Measurements from ENCODE around the gene IRAK2. TPM values are rescaled to one million over a fixed set of nuclear protein-coding genes. Genes with fewer than 3 reads are reported as not detected.
"Not testable (repeated sequence)": the region's sequence is repeated elsewhere in the genome, so short reads cannot be mapped to it uniquely, and the experiment has no call there.

Gene IRAK2
- total RNA-seq, 1 experiment from 2014 or later = 0.34 TPM

DNA sequence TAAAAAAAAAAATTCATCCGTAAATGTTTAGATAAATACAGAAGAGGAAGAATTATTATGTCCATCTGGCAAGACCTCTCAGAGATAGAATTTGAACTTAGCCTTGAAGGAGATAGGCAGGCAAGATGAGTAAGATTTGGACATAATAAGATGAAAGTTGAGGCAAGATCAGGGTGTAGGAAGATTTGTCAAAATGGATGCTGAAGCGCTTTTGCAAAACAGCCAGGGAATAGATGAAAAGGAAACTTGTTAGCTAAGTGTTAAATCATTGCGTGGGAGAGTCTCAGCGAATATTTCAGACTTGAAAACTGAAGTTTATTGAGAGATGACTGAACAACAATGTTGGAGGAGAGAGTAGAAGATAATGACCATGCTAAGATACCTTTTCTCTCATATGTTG, 42.0 kb upstream of the IRAK2 start:
- H3K4me1 ChIP-seq (ENCODE audit: insufficient read depth, low read length, poor library complexity, severe bottlenecking) = no peaks in the 10 kb centered on the region
- no TSS peak for BruUV-seq (replicated peaks)
- CTCF ChIA-PET = interaction anchor here (0.7 kb wide), 1 partner anchor 379 kb away, joined by 3 read pairs; no protein-coding TSS in a partner anchor
- TF ChIP-seq EZH2 (IDR thresholded peaks at IDR 0.05; ENCODE audit: borderline replicate concordance, low read depth, low read length, poor library complexity, severe bottlenecking) = no peak
- TF ChIP-seq, protein P1, sequence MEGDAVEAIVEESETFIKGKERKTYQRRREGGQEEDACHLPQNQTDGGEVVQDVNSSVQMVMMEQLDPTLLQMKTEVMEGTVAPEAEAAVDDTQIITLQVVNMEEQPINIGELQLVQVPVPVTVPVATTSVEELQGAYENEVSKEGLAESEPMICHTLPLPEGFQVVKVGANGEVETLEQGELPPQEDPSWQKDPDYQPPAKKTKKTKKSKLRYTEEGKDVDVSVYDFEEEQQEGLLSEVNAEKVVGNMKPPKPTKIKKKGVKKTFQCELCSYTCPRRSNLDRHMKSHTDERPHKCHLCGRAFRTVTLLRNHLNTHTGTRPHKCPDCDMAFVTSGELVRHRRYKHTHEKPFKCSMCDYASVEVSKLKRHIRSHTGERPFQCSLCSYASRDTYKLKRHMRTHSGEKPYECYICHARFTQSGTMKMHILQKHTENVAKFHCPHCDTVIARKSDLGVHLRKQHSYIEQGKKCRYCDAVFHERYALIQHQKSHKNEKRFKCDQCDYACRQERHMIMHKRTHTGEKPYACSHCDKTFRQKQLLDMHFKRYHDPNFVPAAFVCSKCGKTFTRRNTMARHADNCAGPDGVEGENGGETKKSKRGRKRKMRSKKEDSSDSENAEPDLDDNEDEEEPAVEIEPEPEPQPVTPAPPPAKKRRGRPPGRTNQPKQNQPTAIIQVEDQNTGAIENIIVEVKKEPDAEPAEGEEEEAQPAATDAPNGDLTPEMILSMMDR (conservative IDR thresholded peaks at IDR 0.05; ENCODE audit: low read depth, low read length) = no peak
- peaks cover 23% of the 10 kb centered on the region for H3K36me3 ChIP-seq (ENCODE audit: insufficient read depth, low read length, poor library complexity, severe bottlenecking)
- no peaks in the 10 kb centered on the region for H3K27me3 ChIP-seq (replicated peaks; ENCODE audit: insufficient read depth, low read depth, low read length, poor library complexity)
- POLR2A ChIA-PET (ENCODE audit: low non-redundant PET) = interaction anchor here (0.7 kb wide), 1 partner anchor 549 kb away, joined by 7 read pairs; no protein-coding TSS in a partner anchor
- H3K27ac ChIP-seq (ENCODE audit: low read depth, low read length, poor library complexity, severe bottlenecking) = no peak overlapping the region
- H3K4me3 ChIP-seq (ENCODE audit: low read depth, low read length, poor library complexity, severe bottlenecking) = no peak overlapping the region
- intact Hi-C loops (cut with micrococcal nuclease; ENCODE audit: unreplicated experiment) = no loop called here
- no peak for DNase-seq (ENCODE audit: low spot score)
- no peaks in the 10 kb centered on the region for H3K9me3 ChIP-seq (ENCODE audit: low read depth, low read length, poor library complexity, severe bottlenecking)

DNA sequence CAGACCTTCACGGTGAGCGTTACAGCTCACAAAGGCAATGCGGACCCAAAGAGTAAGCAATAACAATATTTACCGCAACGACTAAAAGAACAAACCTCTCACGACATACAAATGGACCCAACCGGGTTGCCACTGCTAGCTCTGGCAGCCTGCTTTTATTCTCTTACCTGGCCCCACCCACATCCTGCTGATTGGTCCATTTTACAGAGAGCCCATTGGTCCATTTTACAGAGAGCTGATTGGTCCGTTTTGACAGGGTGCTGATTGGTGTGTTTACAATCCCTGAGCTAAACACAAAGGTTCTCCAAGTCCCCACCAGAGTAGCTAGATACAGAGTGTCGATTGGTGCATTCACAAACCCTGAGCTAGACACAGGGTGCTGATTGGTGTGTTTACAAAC, 28.8 kb upstream of the IRAK2 start:
- CTCF ChIA-PET = interaction anchor here (0.6 kb wide), 1 partner anchor 28 kb away, joined by 3 read pairs; no protein-coding TSS in a partner anchor
- intact Hi-C loops (cut with micrococcal nuclease; ENCODE audit: unreplicated experiment) = not testable (repeated sequence)

DNA sequence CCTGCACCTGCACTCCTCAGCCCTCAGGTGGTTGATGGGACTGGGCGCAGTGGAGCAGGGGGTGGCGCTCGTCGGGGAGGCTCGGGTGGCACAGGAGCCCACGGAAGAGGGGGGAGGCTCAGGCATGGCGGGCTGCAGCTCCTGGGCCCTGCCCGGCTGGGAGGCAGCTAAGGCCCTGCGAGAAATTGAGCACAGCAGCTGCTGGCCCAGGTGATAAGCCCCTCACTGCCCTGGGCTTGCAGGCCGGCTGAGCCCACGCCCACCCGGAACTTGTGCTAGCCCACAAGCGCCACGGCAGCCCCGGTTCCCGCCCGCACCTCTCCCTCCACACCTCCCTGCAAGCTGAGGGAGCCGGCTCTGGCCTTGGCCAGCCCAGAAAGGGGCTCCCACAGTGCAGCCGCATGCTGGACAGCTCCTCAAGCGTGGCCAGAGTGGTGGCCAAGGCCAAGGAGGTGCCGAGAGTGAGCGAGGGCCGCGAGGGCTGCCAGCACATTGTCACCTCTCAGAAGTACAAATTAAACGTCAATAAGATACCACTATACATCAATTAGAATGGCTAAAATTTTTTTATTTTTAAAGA, 28.2 kb upstream of the IRAK2 start:
- H3K27ac ChIP-seq (ENCODE audit: low read depth, low read length, poor library complexity, severe bottlenecking) = no peak overlapping the region
- CTCF ChIA-PET = interaction anchor here (0.6 kb wide), 1 partner anchor 27 kb away, joined by 3 read pairs; no protein-coding TSS in a partner anchor
- no peak for DNase-seq (ENCODE audit: low spot score)
- no peak overlapping the region for H3K4me3 ChIP-seq (ENCODE audit: low read depth, low read length, poor library complexity, severe bottlenecking)
- BruUV-seq (replicated peaks) = no TSS peak
- no peaks in the 10 kb centered on the region for H3K36me3 ChIP-seq (ENCODE audit: insufficient read depth, low read length, poor library complexity, severe bottlenecking)
- no peaks in the 10 kb centered on the region for H3K4me1 ChIP-seq (ENCODE audit: insufficient read depth, low read length, poor library complexity, severe bottlenecking)
- no peaks in the 10 kb centered on the region for H3K9me3 ChIP-seq (ENCODE audit: low read depth, low read length, poor library complexity, severe bottlenecking)
- POLR2A ChIA-PET (ENCODE audit: low non-redundant PET) = no interaction called here
- H3K27me3 ChIP-seq (replicated peaks; ENCODE audit: insufficient read depth, low read depth, low read length, poor library complexity) = no peaks in the 10 kb centered on the region
- TF ChIP-seq, protein P1 (conservative IDR thresholded peaks at IDR 0.05; ENCODE audit: low read depth, low read length) = no peak
- intact Hi-C loops (cut with micrococcal nuclease; ENCODE audit: unreplicated experiment) = no loop called here

More for the DNA sequence above, 28.8 kb upstream of the IRAK2 start:
- H3K36me3 ChIP-seq (ENCODE audit: insufficient read depth, low read length, poor library complexity, severe bottlenecking); H3K4me3 ChIP-seq (ENCODE audit: low read depth, low read length, poor library complexity, severe bottlenecking); H3K27me3 ChIP-seq (replicated peaks; ENCODE audit: insufficient read depth, low read depth, low read length, poor library complexity); H3K4me1 ChIP-seq (ENCODE audit: insufficient read depth, low read length, poor library complexity, severe bottlenecking); H3K9me3 ChIP-seq (ENCODE audit: low read depth, low read length, poor library complexity, severe bottlenecking); DNase-seq (ENCODE audit: low spot score); POLR2A ChIA-PET (ENCODE audit: low non-redundant PET); BruUV-seq (replicated peaks); H3K27ac ChIP-seq (ENCODE audit: low read depth, low read length, poor library complexity, severe bottlenecking): not testable (repeated sequence)

DNA sequence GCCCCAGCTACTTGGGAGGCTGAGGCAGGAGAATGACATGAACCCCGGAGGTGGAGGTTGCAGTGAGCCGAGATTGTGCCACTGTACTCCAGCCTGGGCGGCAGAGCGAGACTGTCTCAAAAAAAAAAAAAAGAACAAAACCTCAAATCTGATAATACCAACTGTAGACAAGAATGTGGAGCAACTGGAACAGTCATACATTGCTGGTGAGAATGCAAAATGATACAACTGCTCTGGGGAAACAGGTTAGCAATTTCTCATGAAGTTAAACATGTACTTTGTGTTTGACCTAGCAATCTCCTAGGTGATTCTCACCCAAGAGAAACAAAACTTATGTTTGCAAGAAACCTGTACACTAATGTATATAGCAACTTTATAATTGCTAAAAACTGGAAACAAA, 27.5 kb upstream of the IRAK2 start:
- CTCF ChIA-PET = no interaction called here
- H3K9me3 ChIP-seq (ENCODE audit: low read depth, low read length, poor library complexity, severe bottlenecking) = no peaks in the 10 kb centered on the region
- no peaks in the 10 kb centered on the region for H3K4me1 ChIP-seq (ENCODE audit: insufficient read depth, low read length, poor library complexity, severe bottlenecking)
- no peak for DNase-seq (ENCODE audit: low spot score)
- POLR2A ChIA-PET (ENCODE audit: low non-redundant PET) = no interaction called here
- no peak for TF ChIP-seq EZH2 (IDR thresholded peaks at IDR 0.05; ENCODE audit: borderline replicate concordance, low read depth, low read length, poor library complexity, severe bottlenecking)
- TF ChIP-seq, protein P1 (conservative IDR thresholded peaks at IDR 0.05; ENCODE audit: low read depth, low read length) = no peak
- H3K27me3 ChIP-seq (replicated peaks; ENCODE audit: insufficient read depth, low read depth, low read length, poor library complexity) = no peaks in the 10 kb centered on the region
- no TSS peak for BruUV-seq (replicated peaks)
- intact Hi-C loops (cut with micrococcal nuclease; ENCODE audit: unreplicated experiment) = no loop called here
- no peaks in the 10 kb centered on the region for H3K36me3 ChIP-seq (ENCODE audit: insufficient read depth, low read length, poor library complexity, severe bottlenecking)
- H3K4me3 ChIP-seq (ENCODE audit: low read depth, low read length, poor library complexity, severe bottlenecking) = no peak overlapping the region
- no peak overlapping the region for H3K27ac ChIP-seq (ENCODE audit: low read depth, low read length, poor library complexity, severe bottlenecking)
